Lower lobe of right lung (tissue), 2 donors: Measurements from ENCODE around the gene CDCA5. TPM values are rescaled to one million over a fixed set of nuclear protein-coding genes. Genes with fewer than 3 reads are reported as not detected.

ENCODE experiments used
- ATAC-seq, 2 donors: fragments of 200-7000 bp; cut with Tn5 transposase; one replicate each; pipeline ENCODE4 v1.9.1; 2020 to 2022; ENCODE audit warnings: mild to moderate bottlenecking in 2 of 2, moderate library complexity in 2 of 2
- DNase-seq: peaks from one replicate; pipeline ENCODE4 v3.0.0-alpha.2; 2020
- H3K27ac ChIP-seq: fragments of 200-600 bp; one replicate; pipeline ENCODE4 v1.8.0; 2022
- H3K27me3 ChIP-seq: fragments of 200-600 bp; one replicate; pipeline ENCODE4 v1.8.0; 2022; ENCODE audit warnings: low read depth
- H3K36me3 ChIP-seq: fragments of 200-600 bp; one replicate; pipeline ENCODE4 v1.8.0; 2022; ENCODE audit warnings: mild to moderate bottlenecking
- H3K4me1 ChIP-seq: fragments of 200-600 bp; one replicate; pipeline ENCODE4 v1.8.0; 2022
- H3K4me3 ChIP-seq: fragments of 200-600 bp; one replicate; pipeline ENCODE4 v1.8.0; 2022; ENCODE audit warnings: mild to moderate bottlenecking
- H3K9me3 ChIP-seq: fragments of 200-600 bp; one replicate; pipeline ENCODE4 v1.8.0; 2022
- CTCF ChIP-seq: fragments of 200-600 bp; IDR thresholded peaks from one replicate; pipeline ENCODE4 v1.8.0; 2022; ENCODE audit warnings: antibody characterized with exemption, mild to moderate bottlenecking
- intact Hi-C: fragments of 100-400 bp; cut with DNase I; formaldehyde crosslinking; loops from one replicate; pipeline ENCODE4 v1.11.0; 2022
- total RNA-seq: library from RNA; stranded (reverse); fragmentation: NEBNext Ultra II Directional; extraction: Animal tissue kit (Norgen Biotek cat#: 25700); gene quantifications from one replicate; pipeline ENCODE4 v1.2.1, GENCODE V29; 2021
- donor health status: DM: no; HTN: yes; CAD: no; lungs with severe emphysema.

The CDCA5 gene
- total RNA-seq, 1 donor from 2014 or later: 2.8 TPM

DNA sequence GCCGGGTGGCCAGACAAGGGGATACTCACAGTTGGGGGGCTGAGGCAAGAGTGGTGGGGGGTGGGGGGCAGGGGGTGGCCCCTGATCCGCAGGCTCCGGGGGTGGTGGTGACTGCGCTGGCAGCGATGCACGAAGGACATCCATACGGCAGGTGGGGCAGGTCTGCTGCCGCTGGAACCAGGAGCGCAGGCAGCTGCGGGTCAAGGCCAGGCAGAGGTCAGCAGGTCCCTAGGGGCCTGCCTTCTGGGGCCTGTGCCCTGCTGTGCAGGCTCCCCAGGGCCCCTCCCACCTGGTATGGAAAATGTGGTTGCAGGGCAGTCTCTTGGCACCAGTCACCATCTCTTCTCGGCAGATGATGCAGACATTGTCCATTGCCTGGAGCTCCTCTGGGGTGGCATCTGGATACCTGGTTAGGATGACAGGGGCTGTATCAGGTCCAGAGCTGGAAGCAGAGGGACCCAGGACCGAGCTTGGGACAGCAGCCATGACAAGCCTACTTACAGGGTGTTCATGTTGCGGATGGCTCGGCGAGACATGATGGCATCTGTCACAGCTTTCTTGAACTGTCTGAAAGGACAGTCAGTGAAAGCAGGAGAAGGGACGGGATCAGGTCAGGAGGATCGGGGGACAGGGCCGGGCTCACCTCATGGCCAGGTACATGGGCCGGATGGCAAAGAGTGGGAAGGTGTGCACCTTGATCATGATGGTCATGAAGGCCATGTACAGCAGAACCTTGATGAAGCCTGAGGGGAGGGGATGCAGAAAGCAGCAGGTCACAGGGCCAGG is 47.0 kb upstream of the CDCA5 start:
- peaks cover 26% of the 10 kb centered on the region for H3K4me1 ChIP-seq
- DNase-seq (no peak), ATAC-seq (no peak)
- no peak for TF ChIP-seq CTCF
- no peak overlapping the region for H3K4me3 ChIP-seq
- no peaks in the 10 kb centered on the region for H3K27me3 ChIP-seq
- H3K9me3 ChIP-seq: no peaks in the 10 kb centered on the region
- H3K36me3 ChIP-seq: peaks cover 73% of the 10 kb centered on the region
- intact Hi-C loops: no loop called here
- H3K27ac ChIP-seq: no peak overlapping the region

DNA sequence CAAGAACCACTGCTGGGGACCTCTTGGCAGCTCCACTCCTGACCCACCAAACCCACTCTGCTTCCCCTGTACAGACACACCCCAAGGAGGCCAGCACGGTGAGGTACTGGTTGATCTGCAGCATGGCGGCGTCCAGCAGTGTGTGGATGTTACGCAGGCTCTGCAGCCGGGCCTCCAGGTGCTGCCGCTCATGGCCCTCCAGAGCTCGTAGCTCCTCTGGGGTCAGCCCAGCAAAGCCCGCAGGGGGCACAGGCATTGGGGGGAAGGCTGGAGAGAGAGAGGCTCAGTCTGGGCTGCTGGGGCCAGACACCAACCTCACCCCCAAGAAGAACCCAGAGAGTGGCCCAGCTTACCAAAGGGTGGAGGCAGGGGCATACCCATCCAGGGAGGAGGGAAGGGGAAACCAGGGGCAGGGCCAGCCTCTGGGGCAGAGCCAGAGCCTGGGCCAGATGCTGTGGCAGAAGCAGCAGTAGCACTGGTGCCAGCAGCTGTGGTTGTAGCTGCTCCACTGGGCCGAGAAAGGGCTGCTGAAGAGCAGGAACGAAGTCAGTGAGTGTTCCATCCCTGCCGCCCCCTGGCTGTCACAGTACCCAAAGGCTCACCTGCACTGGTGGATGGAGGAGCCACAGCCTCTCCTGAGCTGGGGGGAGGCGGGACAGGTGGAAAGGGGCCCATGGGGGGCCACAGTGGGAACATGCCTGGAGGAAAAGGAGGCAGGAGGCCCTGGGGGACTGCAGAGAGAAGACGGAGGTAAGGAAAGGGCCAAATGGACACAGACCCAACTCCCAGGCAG is 46.0 kb upstream of the CDCA5 start:
- intact Hi-C loops: no loop called here
- Histone ChIP-seq H3K27ac (no peak overlapping the region), H3K9me3 (no peaks in the 10 kb centered on the region), H3K27me3 (no peaks in the 10 kb centered on the region), H3K4me1 (peaks cover 19% of the 10 kb centered on the region), H3K4me3 (no peak overlapping the region), H3K36me3 (peaks cover 83% of the 10 kb centered on the region)
- ATAC-seq (no peak), DNase-seq (no peak)
- no peak for TF ChIP-seq CTCF

- H3K9me3 ChIP-seq: no peaks in the 10 kb centered on the region
- H3K4me1 ChIP-seq: peaks cover 15% of the 10 kb centered on the region
- no peak overlapping the region for H3K4me3 ChIP-seq
- TF ChIP-seq CTCF: no peak
- H3K27ac ChIP-seq: no peak overlapping the region
- peaks cover 91% of the 10 kb centered on the region for H3K36me3 ChIP-seq
- no peaks in the 10 kb centered on the region for H3K27me3 ChIP-seq
- ATAC-seq (no peak), DNase-seq (no peak)
- intact Hi-C loops: no loop called here
These were observed 44.6 kb upstream of the CDCA5 start for GRCh38 chr11:65128182-65129145.

DNA sequence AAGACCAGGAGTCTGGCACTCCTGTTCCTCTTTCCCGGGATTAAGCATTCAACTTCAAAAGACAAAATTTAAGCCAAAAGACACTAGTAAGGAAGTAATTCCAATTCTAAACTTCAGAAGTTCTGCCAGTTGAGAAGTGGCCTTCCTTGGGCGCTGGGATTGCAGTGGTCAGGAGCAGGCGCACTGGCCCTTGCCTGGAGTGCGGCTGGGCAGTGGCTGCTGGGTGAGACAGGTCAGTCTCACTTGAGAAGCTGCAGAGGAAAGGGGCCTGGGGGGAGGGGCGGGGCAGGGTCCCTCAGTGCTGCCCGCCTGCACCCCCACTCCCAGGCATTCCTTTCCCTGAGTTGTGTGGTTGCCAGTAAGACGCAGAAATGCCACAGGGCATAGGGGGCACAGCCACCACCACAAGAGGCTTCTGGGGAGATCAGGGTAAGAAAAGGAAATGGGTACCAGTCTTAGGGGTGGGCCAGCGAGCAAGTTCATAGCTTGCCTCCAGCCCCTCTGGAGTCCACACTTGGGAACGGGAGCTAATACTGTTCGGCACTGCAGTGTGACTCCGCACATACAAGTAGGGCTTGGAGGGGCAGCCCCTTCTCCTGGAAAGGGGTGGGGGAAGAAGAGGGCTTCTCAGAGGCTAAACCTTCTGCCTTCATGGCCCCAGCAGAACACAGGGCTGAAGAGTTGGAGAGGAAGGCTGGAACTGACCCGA is 43.8 kb upstream of the CDCA5 start:
- DNase-seq (no peak), ATAC-seq (no peak)
- TF ChIP-seq CTCF: no peak
- intact Hi-C loops: no loop called here
- H3K4me1 ChIP-seq: peaks cover 15% of the 10 kb centered on the region
- H3K36me3 ChIP-seq: peaks cover 86% of the 10 kb centered on the region
- no peak overlapping the region for H3K4me3 ChIP-seq
- no peaks in the 10 kb centered on the region for H3K27me3 ChIP-seq
- H3K9me3 ChIP-seq: no peaks in the 10 kb centered on the region
- H3K27ac ChIP-seq: no peak overlapping the region
